GM12878 (cell line): ENCODE data around the gene COL4A1. TPM values are rescaled to one million over a fixed set of nuclear protein-coding genes. Genes with fewer than 3 reads are reported as not detected.

Source experiments
- ATAC-seq: fragments of 200-7000 bp; cut with Tn5 transposase; 3 replicates; pipeline ENCODE4 v1.9.1; 2020; ENCODE audit warnings: mild to moderate bottlenecking, moderate library complexity
- BruUV-seq: library from RNA; stranded (reverse); fragments of 400-500 nt; replicated peaks from 2 replicates; lab custom pipeline; 2021; lab: Mats Ljungman, UMichigan
- CTCF ChIA-PET: fragments of 300-600 bp; sonication (Branson Sonifier 250); formaldehyde crosslinking; extraction: SDS; loops from one replicate; lab custom pipeline; 2021; ENCODE audit warnings: inconsistent platforms; lab: Yijun Ruan, JAX
- POLR2A ChIA-PET: fragments of 350-600 bp; formaldehyde crosslinking; extraction: SDS; loops from one replicate; lab custom pipeline; 2021; ENCODE audit warnings: inconsistent platforms; lab: Charles Lee
- RAD21 ChIA-PET: fragments of 300-600 bp; sonication (Branson Sonifier 250); formaldehyde crosslinking; loops from one replicate; lab custom pipeline; 2023; ENCODE audit warnings: antibody characterized with exemption; ENCODE audit not compliant: unreplicated experiment; lab: Charles Lee
- SMC1A ChIA-PET: fragments of 300-600 bp; sonication (Branson Sonifier 250); formaldehyde crosslinking; loops from one replicate; lab custom pipeline; 2023; ENCODE audit not compliant: unreplicated experiment, uncharacterized antibody; lab: Charles Lee
- DNase-seq: peaks from one replicate; pipeline ENCODE4 v3.0.0-alpha.2; 2011; ENCODE audit warnings: low read depth, low spot score
- FAIRE-seq: peaks from 3 replicates; lab custom pipeline; 2011; peaks lifted over from hg19 to GRCh38; lab: Jason Lieb, UNC
- H2AFZ ChIP-seq: 2 replicates; pipeline ENCODE4 v1.6.0; 2011; ENCODE audit warnings: low read depth, low read length, control low read depth; ENCODE audit not compliant: control insufficient read depth
- H3K27ac ChIP-seq: 2 replicates; pipeline ENCODE4 v1.5.1; 2011; ENCODE audit warnings: control low read depth; ENCODE audit not compliant: control insufficient read depth, insufficient read depth
- H3K27me3 ChIP-seq, 2 experiments: replicated peaks in 1 of 2; 2 replicates each; pipeline versions ENCODE4 v1.6.0 to v1.6.1; 2011; ENCODE audit warnings: low read length in 1 of 2; ENCODE audit not compliant: control insufficient read depth in 2 of 2, insufficient read depth in 2 of 2
- H3K36me3 ChIP-seq, 2 experiments: 2 replicates each; pipeline ENCODE4 v1.5.1; 2011; ENCODE audit warnings: low read length in 1 of 2; ENCODE audit not compliant: control insufficient read depth in 2 of 2, insufficient read depth in 2 of 2
- H3K4me1 ChIP-seq: 2 replicates; pipeline ENCODE4 v1.6.1; 2011; ENCODE audit warnings: mild to moderate bottlenecking, low read length, moderate library complexity, mixed read lengths; ENCODE audit not compliant: control insufficient read depth, insufficient read depth
- H3K4me2 ChIP-seq: 2 replicates; pipeline ENCODE4 v1.6.0; 2011; ENCODE audit warnings: control low read depth; ENCODE audit not compliant: control insufficient read depth, insufficient read depth
- H3K4me3 ChIP-seq: fragments of 200-600 bp; sonication (generic); 2 replicates; pipeline ENCODE4 v1.5.1; 2016
- H3K79me2 ChIP-seq: 2 replicates; pipeline ENCODE4 v1.6.0; 2011; ENCODE audit warnings: low read length; ENCODE audit not compliant: control insufficient read depth, insufficient read depth
- H3K9ac ChIP-seq: 2 replicates; pipeline ENCODE4 v1.8.0; 2011; ENCODE audit warnings: low read length, control low read depth, mixed read lengths; ENCODE audit not compliant: control insufficient read depth, insufficient read depth
- H3K9me3 ChIP-seq: replicated peaks from 3 replicates; pipeline ENCODE4 v1.5.1; 2011; ENCODE audit warnings: mild to moderate bottlenecking, low read length; ENCODE audit not compliant: control insufficient read depth, insufficient read depth
- H4K20me1 ChIP-seq: 2 replicates; pipeline ENCODE4 v1.6.0; 2011; ENCODE audit not compliant: control insufficient read depth, insufficient read depth
- CHD1 ChIP-seq: IDR thresholded peaks from 2 replicates; pipeline ENCODE4 v1.6.1; 2012; ENCODE audit warnings: low read depth, low read length, improper control_type of control experiment
- CREM ChIP-seq: IDR thresholded peaks from 2 replicates; pipeline ENCODE4 v1.6.1; 2014; ENCODE audit warnings: antibody characterized with exemption, low read depth
- GABPA ChIP-seq: IDR thresholded peaks from 2 replicates; pipeline ENCODE4 v1.6.1; 2014; ENCODE audit warnings: antibody characterized with exemption, low read depth, mild to moderate bottlenecking, inconsistent platforms
- GATAD2B ChIP-seq: fragments of 450-650 bp; conservative IDR thresholded peaks from 2 replicates; pipeline ENCODE4 v1.6.1; 2017; ENCODE audit warnings: low read depth, mild to moderate bottlenecking, moderate library complexity
- HCFC1 ChIP-seq: fragments of 150-350 bp; IDR thresholded peaks from 2 replicates; pipeline ENCODE4 v1.6.1; 2014; ENCODE audit warnings: low read length
- IKZF1 ChIP-seq: fragments of 450-650 bp; conservative IDR thresholded peaks from 2 replicates; pipeline ENCODE4 v1.6.1; 2017; ENCODE audit warnings: antibody characterized with exemption, mild to moderate bottlenecking
- IKZF2 ChIP-seq, 2 experiments: fragments of 450-650 bp; IDR thresholded peaks; 2 replicates each; pipeline ENCODE4 v1.6.1; 2017; ENCODE audit warnings: mild to moderate bottlenecking in 2 of 2, moderate library complexity in 2 of 2
- MEF2A ChIP-seq: IDR thresholded peaks from 2 replicates; pipeline ENCODE4 v1.6.1; 2011; ENCODE audit warnings: low read depth, mild to moderate bottlenecking, low read length, moderate library complexity; ENCODE audit not compliant: insufficient read depth
- MEF2B ChIP-seq: fragments of 450-650 bp; IDR thresholded peaks from 2 replicates; pipeline ENCODE4 v1.6.1; 2018; ENCODE audit warnings: mild to moderate bottlenecking, moderate library complexity; ENCODE audit not compliant: partially characterized antibody, poor library complexity, severe bottlenecking
- MXI1 ChIP-seq: fragments of 150-350 bp; IDR thresholded peaks from 2 replicates; pipeline ENCODE4 v1.6.1; 2011; ENCODE audit warnings: low read depth, mild to moderate bottlenecking, inconsistent platforms, low read length, improper control_type of control experiment
- NBN ChIP-seq: fragments of 450-650 bp; IDR thresholded peaks from 2 replicates; pipeline ENCODE4 v1.6.1; 2016
- RUNX3 ChIP-seq: IDR thresholded peaks from 2 replicates; pipeline ENCODE4 v1.6.1; 2012; ENCODE audit warnings: low read length, inconsistent platforms
- SMAD5 ChIP-seq: IDR thresholded peaks from 2 replicates; pipeline ENCODE4 v1.6.1; 2016; ENCODE audit warnings: antibody characterized with exemption, low read depth
- SMARCA5 ChIP-seq: fragments of 450-650 bp; IDR thresholded peaks from 2 replicates; pipeline ENCODE4 v1.6.1; 2017; ENCODE audit warnings: mild to moderate bottlenecking
- ZZZ3 ChIP-seq: IDR thresholded peaks from 2 replicates; pipeline ENCODE4 v1.6.1; 2011; ENCODE audit warnings: low read depth; ENCODE audit not compliant: control insufficient read depth, insufficient read length
- WGBS: methylation state at CpG from one replicate; pipeline ENCODE4 v1.1.6; 2016; ENCODE audit warnings: low lambda C conversion rate; ENCODE audit not compliant: insufficient replicate concordance, insufficient coverage; ENCODE audit errors: missing lambda C conversion rate; 5-methylcytosine and 5-hydroxymethylcytosine counted together
- in situ Hi-C: fragments of 300-500 bp; cut with MboI; formaldehyde crosslinking; loops from 9 replicates; pipeline ENCODE4 v1.14.3; 2018; ENCODE audit warnings: mixed read lengths
- intact Hi-C: fragments of 100-400 bp; cut with micrococcal nuclease; formaldehyde crosslinking; loops from one replicate; pipeline ENCODE4 v1.14.2; 2022; ENCODE audit not compliant: unreplicated experiment
- polyA plus RNA-seq, 11 experiments: library from polyadenylated mRNA; depleted of rRNA in 4 of 11; unstranded in 6 of 11; stranded (reverse) in 5 of 11; fragments of >200 nt; fragmentation: Nextera tagmentation in 4 of 11; fragmentation: Illumina TruSeq in 1 of 11; extraction: Ambion mirVana in 4 of 11; extraction: Trizol in 1 of 11; gene quantifications; 1 replicate in 1 of 11; 2 replicates in 10 of 11; pipeline versions ENCODE4 v1.2.1 to v1.2.3, GENCODE V29; 2011 to 2016; ENCODE audit warnings: inconsistent platforms in 2 of 11, missing spikeins in 2 of 11, low read depth in 1 of 11
- total RNA-seq, 4 experiments: library from RNA; depleted of rRNA in 3 of 4; stranded (reverse); fragments of >200 nt in 3 of 4; fragmentation: Illumina TruSeq in 1 of 4; extraction: Trizol in 1 of 4; gene quantifications; 2 replicates each; pipeline versions ENCODE4 v1.2.1 to v1.2.3, GENCODE V29; 2013 to 2021
- TF ChIP-seq, protein P1 (sequence below): fragments of 450-650 bp; IDR thresholded peaks from 2 replicates; pipeline ENCODE4 v1.6.1; 2016; ENCODE audit warnings: mild to moderate bottlenecking
- TF ChIP-seq, protein P2 (sequence below): fragments of 450-650 bp; IDR thresholded peaks from 2 replicates; pipeline ENCODE4 v1.6.1; 2017; ENCODE audit warnings: low read depth, mild to moderate bottlenecking, moderate library complexity
- TF ChIP-seq, protein P3 (sequence below): fragments of 450-650 bp; formaldehyde crosslinking; IDR thresholded peaks from 2 replicates; pipeline ENCODE4 v1.5.0; 2022; ENCODE audit warnings: mild to moderate bottlenecking, missing genetic modification characterization

Gene COL4A1
- total and polyA plus RNA-seq, 10 of the 15 experiments (the other 5 are each of a cell fraction or from before 2014, with no cell fraction given): 0.07 to 0.31 (median 0.13) TPM; not detected in 6

DNA sequence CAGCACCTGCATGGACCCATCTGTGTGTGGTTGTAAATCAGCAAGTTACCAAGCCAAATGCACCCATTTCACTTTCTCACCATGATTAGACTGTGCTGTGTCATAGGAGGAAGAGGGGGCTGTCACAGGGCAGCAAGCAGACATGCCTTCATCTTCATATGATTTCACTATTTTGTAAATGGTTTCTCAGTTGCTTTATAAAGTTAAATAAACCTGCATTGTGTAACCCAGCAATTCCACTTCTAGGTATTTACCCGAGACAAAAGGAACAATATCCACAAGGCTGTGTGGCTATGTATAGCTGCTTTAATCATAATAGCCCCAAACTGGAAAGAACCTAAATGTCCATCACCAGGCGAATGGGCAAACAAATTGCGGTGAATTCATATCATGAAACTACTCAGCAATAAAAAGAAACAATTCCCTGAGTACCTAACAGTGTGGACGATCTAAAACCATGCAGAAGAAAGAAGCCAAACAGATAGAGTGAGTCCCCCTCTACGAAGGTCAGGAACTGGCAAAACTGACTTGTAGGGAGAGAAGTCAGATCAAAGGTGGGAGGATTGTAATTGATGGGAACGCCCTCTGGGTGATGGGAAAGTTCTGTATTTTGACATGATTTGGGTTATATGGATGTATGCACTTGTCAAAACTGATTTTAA lies 185.4 kb downstream of the COL4A1 start:
- ATAC-seq (peak; percentile 71), FAIRE-seq (no peak), DNase-seq (peak; percentile 40)
- in situ Hi-C loops (no loop called here), intact Hi-C loops (loop anchor here (1.0 to 10.0 kb wide), 3 partner anchors 16 to 959 kb away; partner anchors contain the start of gene ING1)
- H3K4me2 ChIP-seq: no peak overlapping the region
- H3K9ac ChIP-seq: no peak overlapping the region; the same call in 1 of the 2 replicates
- no peaks in the 10 kb centered on the region for H3K27me3 ChIP-seq
- H3K4me3 ChIP-seq: no peak overlapping the region
- peak overlapping the region; percentile 2; the same call in 1 of the 2 replicates for H2AFZ ChIP-seq
- RAD21 ChIA-PET: interaction anchor here (0.6 to 2.0 kb wide), 3 partner anchors 10 to 1160 kb away, joined by 3 to 17 read pairs (median 5); no protein-coding TSS in a partner anchor
- H4K20me1 ChIP-seq: no peaks in the 10 kb centered on the region
- H3K4me1 ChIP-seq: peaks cover 3% of the 10 kb centered on the region; the same call in 1 of the 2 replicates
- CTCF ChIA-PET: interaction anchor here (1.1 to 4.2 kb wide), 3 partner anchors 9 to 15 kb away, joined by 3 to 26 read pairs (median 4); no protein-coding TSS in a partner anchor
- peak overlapping the region; percentile 61 for H3K27ac ChIP-seq
- SMC1A ChIA-PET: interaction anchor here (0.8 to 7.0 kb wide), 5 partner anchors 11 to 1206 kb away, joined by 3 to 51 read pairs (median 6); no protein-coding TSS in a partner anchor
- no peaks in the 10 kb centered on the region for H3K36me3 ChIP-seq
- H3K79me2 ChIP-seq: no peaks in the 10 kb centered on the region
- POLR2A ChIA-PET: interaction anchor here (0.6 to 2.5 kb wide), 2 partner anchors 15 to 948 kb away, joined by 5 to 12 read pairs; no protein-coding TSS in a partner anchor
- no TSS peak for BruUV-seq
- WGBS: 0% methylated on average over 6 of the region's 6 CpGs
- H3K9me3 ChIP-seq: no peaks in the 10 kb centered on the region; the same call in 2 of the 3 replicates
- TF ChIP-seq CHD1 (no peak), MEF2B (peak; percentile 70), MEF2A (peak; percentile 68; the same call in 1 of the 2 replicates), MXI1 (no peak), GABPA (no peak), ZZZ3 (no peak), IKZF1 (peak; percentile 75), HCFC1 (no peak), SMAD5 (no peak), GATAD2B (0 out of 2 replicates have a peak, but pooled peaks have one; percentile 33), CREM (no peak), IKZF2 (IDR thresholded peaks at IDR 0.05) (peak; percentile 70 to 71), RUNX3 (peak; percentile 53; the same call in 1 of the 2 replicates), SMARCA5 (peak; percentile 84), NBN (0 out of 2 replicates have a peak, but pooled peaks have one; percentile 17)
- TF ChIP-seq, protein P1, sequence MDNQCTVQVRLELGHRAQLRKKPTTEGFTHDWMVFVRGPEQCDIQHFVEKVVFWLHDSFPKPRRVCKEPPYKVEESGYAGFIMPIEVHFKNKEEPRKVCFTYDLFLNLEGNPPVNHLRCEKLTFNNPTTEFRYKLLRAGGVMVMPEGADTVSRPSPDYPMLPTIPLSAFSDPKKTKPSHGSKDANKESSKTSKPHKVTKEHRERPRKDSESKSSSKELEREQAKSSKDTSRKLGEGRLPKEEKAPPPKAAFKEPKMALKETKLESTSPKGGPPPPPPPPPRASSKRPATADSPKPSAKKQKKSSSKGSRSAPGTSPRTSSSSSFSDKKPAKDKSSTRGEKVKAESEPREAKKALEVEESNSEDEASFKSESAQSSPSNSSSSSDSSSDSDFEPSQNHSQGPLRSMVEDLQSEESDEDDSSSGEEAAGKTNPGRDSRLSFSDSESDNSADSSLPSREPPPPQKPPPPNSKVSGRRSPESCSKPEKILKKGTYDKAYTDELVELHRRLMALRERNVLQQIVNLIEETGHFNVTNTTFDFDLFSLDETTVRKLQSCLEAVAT: no peak
- TF ChIP-seq, protein P2, sequence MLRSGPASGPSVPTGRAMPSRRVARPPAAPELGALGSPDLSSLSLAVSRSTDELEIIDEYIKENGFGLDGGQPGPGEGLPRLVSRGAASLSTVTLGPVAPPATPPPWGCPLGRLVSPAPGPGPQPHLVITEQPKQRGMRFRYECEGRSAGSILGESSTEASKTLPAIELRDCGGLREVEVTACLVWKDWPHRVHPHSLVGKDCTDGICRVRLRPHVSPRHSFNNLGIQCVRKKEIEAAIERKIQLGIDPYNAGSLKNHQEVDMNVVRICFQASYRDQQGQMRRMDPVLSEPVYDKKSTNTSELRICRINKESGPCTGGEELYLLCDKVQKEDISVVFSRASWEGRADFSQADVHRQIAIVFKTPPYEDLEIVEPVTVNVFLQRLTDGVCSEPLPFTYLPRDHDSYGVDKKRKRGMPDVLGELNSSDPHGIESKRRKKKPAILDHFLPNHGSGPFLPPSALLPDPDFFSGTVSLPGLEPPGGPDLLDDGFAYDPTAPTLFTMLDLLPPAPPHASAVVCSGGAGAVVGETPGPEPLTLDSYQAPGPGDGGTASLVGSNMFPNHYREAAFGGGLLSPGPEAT: peak; percentile 97
- TF ChIP-seq, protein P3, sequence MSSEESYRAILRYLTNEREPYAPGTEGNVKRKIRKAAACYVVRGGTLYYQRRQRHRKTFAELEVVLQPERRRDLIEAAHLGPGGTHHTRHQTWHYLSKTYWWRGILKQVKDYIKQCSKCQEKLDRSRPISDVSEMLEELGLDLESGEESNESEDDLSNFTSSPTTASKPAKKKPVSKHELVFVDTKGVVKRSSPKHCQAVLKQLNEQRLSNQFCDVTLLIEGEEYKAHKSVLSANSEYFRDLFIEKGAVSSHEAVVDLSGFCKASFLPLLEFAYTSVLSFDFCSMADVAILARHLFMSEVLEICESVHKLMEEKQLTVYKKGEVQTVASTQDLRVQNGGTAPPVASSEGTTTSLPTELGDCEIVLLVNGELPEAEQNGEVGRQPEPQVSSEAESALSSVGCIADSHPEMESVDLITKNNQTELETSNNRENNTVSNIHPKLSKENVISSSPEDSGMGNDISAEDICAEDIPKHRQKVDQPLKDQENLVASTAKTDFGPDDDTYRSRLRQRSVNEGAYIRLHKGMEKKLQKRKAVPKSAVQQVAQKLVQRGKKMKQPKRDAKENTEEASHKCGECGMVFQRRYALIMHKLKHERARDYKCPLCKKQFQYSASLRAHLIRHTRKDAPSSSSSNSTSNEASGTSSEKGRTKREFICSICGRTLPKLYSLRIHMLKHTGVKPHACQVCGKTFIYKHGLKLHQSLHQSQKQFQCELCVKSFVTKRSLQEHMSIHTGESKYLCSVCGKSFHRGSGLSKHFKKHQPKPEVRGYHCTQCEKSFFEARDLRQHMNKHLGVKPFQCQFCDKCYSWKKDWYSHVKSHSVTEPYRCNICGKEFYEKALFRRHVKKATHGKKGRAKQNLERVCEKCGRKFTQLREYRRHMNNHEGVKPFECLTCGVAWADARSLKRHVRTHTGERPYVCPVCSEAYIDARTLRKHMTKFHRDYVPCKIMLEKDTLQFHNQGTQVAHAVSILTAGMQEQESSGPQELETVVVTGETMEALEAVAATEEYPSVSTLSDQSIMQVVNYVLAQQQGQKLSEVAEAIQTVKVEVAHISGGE (CRISPR knock-in tag): no peak
